IMR-90 (cell line): Measurements from ENCODE around the gene TECPR2. TPM values are rescaled to one million over a fixed set of nuclear protein-coding genes. Genes with fewer than 3 reads are reported as not detected.

Experiments used
- ATAC-seq: fragments of 200-7000 bp; cut with Tn5 transposase; 2 replicates; pipeline ENCODE4 v1.9.1; 2020; ENCODE audit warnings: low read depth, mild to moderate bottlenecking, moderate library complexity
- BruUV-seq: library from RNA; stranded (reverse); fragments of 400-500 nt; replicated peaks from 2 replicates; lab custom pipeline; 2021; lab: Mats Ljungman, UMichigan
- CTCF ChIA-PET: fragments of 300-600 bp; formaldehyde crosslinking; extraction: SDS; loops from one replicate; lab custom pipeline; 2021; ENCODE audit warnings: antibody characterized with exemption; lab: Yijun Ruan, JAX
- POLR2A ChIA-PET: fragments of 300-600 bp; sonication (Branson Sonifier 250); formaldehyde crosslinking; loops from one replicate; lab custom pipeline; 2022; ENCODE audit warnings: antibody characterized with exemption; ENCODE audit not compliant: unreplicated experiment; lab: Charles Lee
- DNase-seq: peaks from one replicate; pipeline ENCODE4 v3.0.0; 2013
- H2AFZ ChIP-seq: replicated peaks from 2 replicates; pipeline ENCODE3; 2013; ENCODE audit warnings: low read length, mild to moderate bottlenecking; ENCODE audit not compliant: poor library complexity
- H2AK5ac ChIP-seq: 2 replicates; pipeline ENCODE4 v1.6.1; 2013; ENCODE audit warnings: low read depth, low read length, inconsistent platforms
- H2AK9ac ChIP-seq: replicated peaks from 2 replicates; pipeline ENCODE3; 2013; ENCODE audit warnings: mild to moderate bottlenecking, low read depth, low read length, moderate library complexity; ENCODE audit not compliant: poor library complexity
- H2BK120ac ChIP-seq: 2 replicates; pipeline ENCODE4 v1.6.1; 2013; ENCODE audit warnings: low read depth, low read length, inconsistent platforms
- H2BK15ac ChIP-seq: 3 replicates; pipeline ENCODE4 v1.6.1; 2013; ENCODE audit warnings: low read depth, low read length, inconsistent platforms
- H2BK20ac ChIP-seq: 2 replicates; pipeline ENCODE4 v1.6.1; 2013; ENCODE audit warnings: low read depth, mild to moderate bottlenecking, inconsistent platforms, low read length, moderate library complexity
- H2BK5ac ChIP-seq: 2 replicates; pipeline ENCODE4 v1.6.1; 2013; ENCODE audit warnings: mild to moderate bottlenecking, low read depth, low read length, inconsistent platforms; ENCODE audit not compliant: poor library complexity, severe bottlenecking
- H3K14ac ChIP-seq: replicated peaks from 2 replicates; pipeline ENCODE4 v1.6.1; 2013; ENCODE audit warnings: low read depth, low read length, inconsistent platforms
- H3K18ac ChIP-seq: 2 replicates; pipeline ENCODE4 v1.6.1; 2013; ENCODE audit warnings: low read depth, low read length, control low read depth
- H3K23ac ChIP-seq: 2 replicates; pipeline ENCODE4 v1.6.1; 2013; ENCODE audit warnings: low read depth, low read length, inconsistent platforms
- H3K27ac ChIP-seq: 2 replicates; pipeline ENCODE4 v1.5.1; 2013; ENCODE audit warnings: mild to moderate bottlenecking, control low read depth, low read length; ENCODE audit not compliant: insufficient read depth
- H3K27me3 ChIP-seq: 2 replicates; pipeline ENCODE4 v1.6.1; 2013; ENCODE audit warnings: low read length; ENCODE audit not compliant: control insufficient read depth, insufficient read depth
- H3K36me3 ChIP-seq: 2 replicates; pipeline ENCODE4 v1.6.1; 2013; ENCODE audit warnings: low read length, mixed read lengths; ENCODE audit not compliant: control insufficient read depth, insufficient read depth
- H3K4ac ChIP-seq: 2 replicates; pipeline ENCODE4 v1.6.1; 2013; ENCODE audit warnings: low read depth, low read length, inconsistent platforms
- H3K4me1 ChIP-seq: 2 replicates; pipeline ENCODE4 v1.6.1; 2013; ENCODE audit warnings: low read length, mixed read lengths; ENCODE audit not compliant: control insufficient read depth, insufficient read depth
- H3K4me2 ChIP-seq: 2 replicates; pipeline ENCODE4 v1.6.1; 2013; ENCODE audit warnings: low read depth, mild to moderate bottlenecking, control low read depth, low read length, moderate library complexity
- H3K4me3 ChIP-seq: 2 replicates; pipeline ENCODE4 v1.5.1; 2013; ENCODE audit warnings: low read depth, mild to moderate bottlenecking, control low read depth, low read length, moderate library complexity; ENCODE audit not compliant: insufficient read depth
- H3K56ac ChIP-seq: 2 replicates; pipeline ENCODE4 v1.6.1; 2013; ENCODE audit warnings: low read length, inconsistent platforms; ENCODE audit not compliant: insufficient read depth; ENCODE audit errors: extremely low read depth
- H3K79me1 ChIP-seq, 2 experiments: 2 replicates each; pipeline ENCODE4 v1.6.1; 2013; ENCODE audit warnings: low read length in 2 of 2, inconsistent platforms in 1 of 2, low read depth in 1 of 2
- H3K9ac ChIP-seq: 2 replicates; pipeline ENCODE4 v1.6.1; 2013; ENCODE audit warnings: low read depth, low read length, control low read depth
- H3K9me1 ChIP-seq: 2 replicates; pipeline ENCODE4 v1.6.1; 2013; ENCODE audit warnings: low read length, inconsistent platforms; ENCODE audit not compliant: insufficient read depth
- H3K9me3 ChIP-seq: 2 replicates; pipeline ENCODE4 v1.6.1; 2013; ENCODE audit warnings: low read length; ENCODE audit not compliant: control insufficient read depth, insufficient read depth
- H4K20me1 ChIP-seq: 2 replicates; pipeline ENCODE4 v1.6.1; 2013; ENCODE audit warnings: low read length, inconsistent platforms; ENCODE audit not compliant: insufficient read depth
- H4K5ac ChIP-seq: 2 replicates; pipeline ENCODE4 v1.6.1; 2013; ENCODE audit warnings: mild to moderate bottlenecking, low read depth, low read length, control low read depth
- H4K8ac ChIP-seq, 2 experiments: 2 replicates each; pipeline ENCODE4 v1.6.1; 2013; ENCODE audit warnings: low read depth in 2 of 2, low read length in 2 of 2, control low read depth in 1 of 2, inconsistent platforms in 1 of 2
- H4K91ac ChIP-seq: 2 replicates; pipeline ENCODE4 v1.6.1; 2013; ENCODE audit warnings: low read depth, low read length, inconsistent platforms; ENCODE audit not compliant: insufficient read depth
- BHLHE40 ChIP-seq: fragments of 150-350 bp; IDR thresholded peaks from 2 replicates; pipeline ENCODE4 v1.6.1; 2016; ENCODE audit warnings: mild to moderate bottlenecking, low read depth, low read length
- CEBPB ChIP-seq: IDR thresholded peaks from 2 replicates; pipeline ENCODE4 v1.6.1; 2012; ENCODE audit warnings: low read depth, low read length, improper control_type of control experiment
- CHD1 ChIP-seq: IDR thresholded peaks from 2 replicates; pipeline ENCODE4 v1.6.1; 2012; ENCODE audit warnings: low read depth, low read length, improper control_type of control experiment
- ELK1 ChIP-seq: fragments of 150-350 bp; IDR thresholded peaks from 2 replicates; pipeline ENCODE4 v1.6.1; 2016; ENCODE audit warnings: low read depth, mild to moderate bottlenecking, low read length, moderate library complexity, borderline replicate concordance
- FOS ChIP-seq: fragments of 150-350 bp; IDR thresholded peaks from 2 replicates; pipeline ENCODE4 v1.6.1; 2016; ENCODE audit warnings: low read depth, low read length
- MAFK ChIP-seq: IDR thresholded peaks from 2 replicates; pipeline ENCODE4 v1.6.1; 2012; ENCODE audit warnings: low read depth, low read length, improper control_type of control experiment
- MAZ ChIP-seq: IDR thresholded peaks from 2 replicates; pipeline ENCODE4 v1.6.1; 2012; ENCODE audit warnings: low read depth, mild to moderate bottlenecking, low read length, improper control_type of control experiment, moderate library complexity, borderline replicate concordance
- MXI1 ChIP-seq: IDR thresholded peaks from 2 replicates; pipeline ENCODE4 v1.6.1; 2012; ENCODE audit warnings: low read depth, mild to moderate bottlenecking, low read length, moderate library complexity, borderline replicate concordance
- NFE2L2 ChIP-seq: fragments of 150-350 bp; IDR thresholded peaks from 2 replicates; pipeline ENCODE4 v1.6.1; 2016; ENCODE audit warnings: low read depth, mild to moderate bottlenecking, low read length
- POLR2A ChIP-seq: IDR thresholded peaks from 2 replicates; pipeline ENCODE4 v1.6.1; 2012; ENCODE audit warnings: mild to moderate bottlenecking, low read depth, low read length
- RAD21 ChIP-seq: IDR thresholded peaks from 2 replicates; pipeline ENCODE4 v1.6.1; 2012; ENCODE audit warnings: low read length, improper control_type of control experiment
- RCOR1 ChIP-seq: IDR thresholded peaks from 2 replicates; pipeline ENCODE4 v1.6.1; 2012; ENCODE audit warnings: mild to moderate bottlenecking, low read length, improper control_type of control experiment; ENCODE audit not compliant: insufficient replicate concordance
- RFX5 ChIP-seq: IDR thresholded peaks from 2 replicates; pipeline ENCODE4 v1.8.0; 2012; ENCODE audit warnings: low read depth, mild to moderate bottlenecking, low read length, moderate library complexity
- SMC3 ChIP-seq: fragments of 150-350 bp; IDR thresholded peaks from 2 replicates; pipeline ENCODE4 v1.6.1; 2016; ENCODE audit warnings: low read depth, mild to moderate bottlenecking, antibody characterized with exemption, low read length, moderate library complexity
- USF2 ChIP-seq: fragments of 150-350 bp; IDR thresholded peaks from 2 replicates; pipeline ENCODE4 v1.6.1; 2017; ENCODE audit warnings: mild to moderate bottlenecking, antibody characterized with exemption, low read length, low read depth
- WGBS, 2 experiments: methylation state at CpG; one replicate each; pipeline versions ENCODE4 v1.1.5 to v1.1.7; 2013; ENCODE audit warnings: missing lambda C conversion rate in 2 of 2; ENCODE audit not compliant: insufficient read length in 1 of 2; ENCODE audit errors: extremely low coverage in 2 of 2; 5-methylcytosine and 5-hydroxymethylcytosine counted together
- dilution Hi-C: fragments of 300-500 bp; cut with HindIII; formaldehyde crosslinking; loops from one replicate; pipeline ENCODE4 v1.14.3; 2018; ENCODE audit warnings: low sequenced_read_pairs; ENCODE audit not compliant: unreplicated experiment
- in situ Hi-C: fragments of 300-500 bp; cut with MboI; formaldehyde crosslinking; loops from 3 replicates; pipeline ENCODE4 v1.14.3; 2019; ENCODE audit warnings: low sequenced_read_pairs, inconsistent platforms, mixed read lengths
- intact Hi-C: fragments of 100-400 bp; cut with micrococcal nuclease; formaldehyde crosslinking; loops from 2 replicates; pipeline ENCODE4 v1.10.0; 2022
- polyA plus RNA-seq, 3 experiments: library from polyadenylated mRNA; depleted of rRNA; stranded (reverse); fragments of >200 nt; gene quantifications; 2 replicates each; pipeline ENCODE4 v1.2.3, GENCODE V29; 2012; ENCODE audit warnings: low replicate concordance in 1 of 3
- total RNA-seq: library from RNA; depleted of rRNA; stranded (reverse); fragments of >200 nt; gene quantifications from 2 replicates; pipeline ENCODE4 v1.2.3, GENCODE V29; 2012
- TF ChIP-seq, protein P1 (sequence below): conservative IDR thresholded peaks from 2 replicates; pipeline ENCODE4 v1.5.1; 2012; ENCODE audit warnings: mild to moderate bottlenecking, low read depth, low read length, improper control_type of control experiment

TECPR2 gene
- total and polyA plus RNA-seq, 2 of the 4 experiments (the other 2 are of a cell fraction) = 9.5 to 11.7 TPM

DNA sequence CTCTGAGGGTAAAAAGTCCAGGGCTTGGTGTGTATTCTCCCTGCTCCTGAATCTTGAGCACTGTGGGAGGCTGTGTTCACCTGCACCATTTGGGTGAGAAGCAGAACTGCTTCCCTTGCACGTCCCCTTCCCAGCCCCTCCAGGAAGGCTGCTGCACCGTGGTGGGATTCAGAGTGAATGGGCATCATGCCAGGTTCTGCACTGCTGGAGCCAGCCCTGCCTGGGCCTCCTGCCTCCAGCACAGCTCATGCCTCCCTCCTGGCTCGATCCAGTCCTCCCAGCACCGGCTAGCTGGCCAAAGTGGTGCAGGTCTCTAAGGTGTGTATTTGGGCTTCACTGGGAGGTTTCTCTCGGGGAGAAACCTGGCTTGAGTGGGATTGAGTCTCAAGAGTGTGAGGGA, 92.0 kb downstream of the TECPR2 start:
- H3K27ac ChIP-seq = no peak overlapping the region
- H4K91ac ChIP-seq = no peak overlapping the region
- no TSS peak for BruUV-seq
- H2AK5ac ChIP-seq = no peak overlapping the region
- H3K4me1 ChIP-seq = no peaks in the 10 kb centered on the region
- no peaks in the 10 kb centered on the region for H4K20me1 ChIP-seq
- no peaks in the 10 kb centered on the region for H3K79me1 ChIP-seq
- ChIA-PET CTCF (no interaction called here), POLR2A (no interaction called here)
- peaks cover 46% of the 10 kb centered on the region for H3K36me3 ChIP-seq
- WGBS, 2 experiments = no CpG with 5 or more reads among the region's 5 CpGs
- H3K56ac ChIP-seq = no peak overlapping the region
- H3K14ac ChIP-seq = no peak overlapping the region
- H3K9me1 ChIP-seq = no peaks in the 10 kb centered on the region
- H2BK120ac ChIP-seq = no peak overlapping the region
- no peak overlapping the region for H3K4me3 ChIP-seq
- no peak overlapping the region for H2BK15ac ChIP-seq
- no peak overlapping the region for H4K5ac ChIP-seq
- no peak for DNase-seq
- no peak overlapping the region for H2AFZ ChIP-seq
- no peak overlapping the region for H3K4me2 ChIP-seq
- no peak overlapping the region for H3K4ac ChIP-seq
- H2BK5ac ChIP-seq = no peak overlapping the region
- dilution Hi-C loops (no loop called here), in situ Hi-C loops (no loop called here), intact Hi-C loops (no loop called here)
- H2BK20ac ChIP-seq = no peak overlapping the region
- no peak overlapping the region for H3K23ac ChIP-seq
- TF ChIP-seq, protein P1, sequence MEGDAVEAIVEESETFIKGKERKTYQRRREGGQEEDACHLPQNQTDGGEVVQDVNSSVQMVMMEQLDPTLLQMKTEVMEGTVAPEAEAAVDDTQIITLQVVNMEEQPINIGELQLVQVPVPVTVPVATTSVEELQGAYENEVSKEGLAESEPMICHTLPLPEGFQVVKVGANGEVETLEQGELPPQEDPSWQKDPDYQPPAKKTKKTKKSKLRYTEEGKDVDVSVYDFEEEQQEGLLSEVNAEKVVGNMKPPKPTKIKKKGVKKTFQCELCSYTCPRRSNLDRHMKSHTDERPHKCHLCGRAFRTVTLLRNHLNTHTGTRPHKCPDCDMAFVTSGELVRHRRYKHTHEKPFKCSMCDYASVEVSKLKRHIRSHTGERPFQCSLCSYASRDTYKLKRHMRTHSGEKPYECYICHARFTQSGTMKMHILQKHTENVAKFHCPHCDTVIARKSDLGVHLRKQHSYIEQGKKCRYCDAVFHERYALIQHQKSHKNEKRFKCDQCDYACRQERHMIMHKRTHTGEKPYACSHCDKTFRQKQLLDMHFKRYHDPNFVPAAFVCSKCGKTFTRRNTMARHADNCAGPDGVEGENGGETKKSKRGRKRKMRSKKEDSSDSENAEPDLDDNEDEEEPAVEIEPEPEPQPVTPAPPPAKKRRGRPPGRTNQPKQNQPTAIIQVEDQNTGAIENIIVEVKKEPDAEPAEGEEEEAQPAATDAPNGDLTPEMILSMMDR = no peak
- TF ChIP-seq NFE2L2 = no peak
- TF ChIP-seq ELK1 = no peak
- TF ChIP-seq CHD1 = no peak
- TF ChIP-seq USF2 = no peak
- no peak for TF ChIP-seq RCOR1
- no peak for TF ChIP-seq BHLHE40
- TF ChIP-seq CEBPB = no peak
- TF ChIP-seq MAFK = no peak
- no peak for TF ChIP-seq RAD21
- no peak for TF ChIP-seq SMC3
- no peak for TF ChIP-seq MAZ
- TF ChIP-seq FOS = no peak
- TF ChIP-seq POLR2A = no peak
- TF ChIP-seq RFX5 = no peak
- TF ChIP-seq MXI1 = no peak
- H3K9ac ChIP-seq = no peak overlapping the region
- H2AK9ac ChIP-seq = no peak overlapping the region
- no peak overlapping the region for H4K8ac ChIP-seq
- no peak overlapping the region for H3K18ac ChIP-seq
- ATAC-seq = no peak
- no peaks in the 10 kb centered on the region for H3K9me3 ChIP-seq
- no peaks in the 10 kb centered on the region for H3K27me3 ChIP-seq
